ENCODE results near the gene CROCC. TPM values are rescaled to one million over a fixed set of nuclear protein-coding genes. Genes with fewer than 3 reads are reported as not detected.
"Not testable (repeated sequence)": the region's sequence is repeated elsewhere in the genome, so short reads cannot be mapped to it uniquely, and the experiment has no call there.

CROCC gene
- total RNA-seq, 1 donor from 2014 or later = 25.7 TPM

DNA sequence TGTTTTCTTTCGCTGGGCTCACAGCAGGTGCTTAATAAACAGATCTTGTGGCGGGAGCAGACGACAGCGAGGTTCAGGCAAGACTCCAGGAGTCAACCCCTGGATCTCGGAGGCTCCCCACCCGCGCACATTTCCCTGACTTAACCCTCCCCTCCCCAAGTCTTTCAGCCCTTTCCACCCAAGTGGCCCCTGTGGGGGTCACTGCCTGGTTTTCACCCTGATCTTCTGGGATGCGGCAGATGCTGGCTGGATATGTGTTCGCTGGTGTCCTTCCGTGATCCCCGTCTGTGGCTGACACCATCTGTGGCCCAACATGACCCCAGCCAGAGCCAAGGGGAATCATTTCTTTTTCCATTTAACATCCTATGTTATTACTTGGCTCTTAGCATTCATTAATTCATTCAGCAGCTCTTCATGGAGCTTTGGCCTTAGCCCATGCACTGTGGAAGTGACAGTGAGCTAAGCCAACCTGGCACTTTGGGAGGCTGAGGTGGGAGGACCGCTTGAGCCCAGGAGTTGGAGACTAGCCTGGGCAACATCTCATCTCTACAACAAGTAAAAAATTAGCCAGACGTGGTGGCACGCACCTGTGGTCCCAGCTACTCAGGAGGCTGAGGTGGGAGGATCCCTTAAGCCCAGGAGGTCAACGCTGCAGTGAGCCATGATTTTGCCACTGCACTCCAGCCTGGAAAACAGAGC, 6.7 kb upstream of the CROCC start:
- Mint-ChIP-seq H3K27ac (peak overlapping the region; percentile 68), H3K4me3 (ENCODE audit: low read depth) (peak overlapping the region; percentile 90), H3K4me1 (ENCODE audit: low read depth) (peaks cover 19% of the 10 kb centered on the region)
- H3K36me3 Mint-ChIP-seq (ENCODE audit: low read depth); intact Hi-C loops (cut with micrococcal nuclease); H3K9me3 Mint-ChIP-seq; H3K27me3 Mint-ChIP-seq (ENCODE audit: low read depth); DNase-seq (ENCODE audit: low spot score): not testable (repeated sequence)

GRCh38 chr1:16915627-16915973, 6.1 kb upstream of the CROCC start:
- no peak for DNase-seq (ENCODE audit: low spot score)
- peaks cover 7% of the 10 kb centered on the region for H3K27me3 Mint-ChIP-seq (ENCODE audit: low read depth)
- intact Hi-C loops (cut with micrococcal nuclease) = no loop called here
- peaks cover 19% of the 10 kb centered on the region for H3K4me1 Mint-ChIP-seq (ENCODE audit: low read depth)
- H3K9me3 Mint-ChIP-seq = no peaks in the 10 kb centered on the region
- no peaks in the 10 kb centered on the region for H3K36me3 Mint-ChIP-seq (ENCODE audit: low read depth)
- H3K4me3 Mint-ChIP-seq (ENCODE audit: low read depth) = peak overlapping the region; percentile 90
- H3K27ac Mint-ChIP-seq = peak overlapping the region; percentile 68

- DNase-seq (ENCODE audit: low spot score); H3K27me3 Mint-ChIP-seq (ENCODE audit: low read depth); intact Hi-C loops (cut with micrococcal nuclease); H3K27ac Mint-ChIP-seq; H3K9me3 Mint-ChIP-seq; H3K36me3 Mint-ChIP-seq (ENCODE audit: low read depth): not testable (repeated sequence)
- peak overlapping the region; percentile 47 for H3K4me3 Mint-ChIP-seq (ENCODE audit: low read depth)
- H3K4me1 Mint-ChIP-seq (ENCODE audit: low read depth) = peaks cover 19% of the 10 kb centered on the region
Measured at GRCh38 chr1:16916036-16916880, 5.5 kb upstream of the CROCC start.

- Mint-ChIP-seq H3K27me3 (ENCODE audit: low read depth) (peaks cover 5% of the 10 kb centered on the region), H3K4me1 (ENCODE audit: low read depth) (peaks cover 19% of the 10 kb centered on the region), H3K9me3 (no peaks in the 10 kb centered on the region), H3K27ac (no peak overlapping the region), H3K4me3 (ENCODE audit: low read depth) (no peak overlapping the region), H3K36me3 (ENCODE audit: low read depth) (no peaks in the 10 kb centered on the region)
- no peak for DNase-seq (ENCODE audit: low spot score)
- intact Hi-C loops (cut with micrococcal nuclease) = no loop called here
Measured at GRCh38 chr1:16918371-16918770, 3.4 kb upstream of the CROCC start.

DNA sequence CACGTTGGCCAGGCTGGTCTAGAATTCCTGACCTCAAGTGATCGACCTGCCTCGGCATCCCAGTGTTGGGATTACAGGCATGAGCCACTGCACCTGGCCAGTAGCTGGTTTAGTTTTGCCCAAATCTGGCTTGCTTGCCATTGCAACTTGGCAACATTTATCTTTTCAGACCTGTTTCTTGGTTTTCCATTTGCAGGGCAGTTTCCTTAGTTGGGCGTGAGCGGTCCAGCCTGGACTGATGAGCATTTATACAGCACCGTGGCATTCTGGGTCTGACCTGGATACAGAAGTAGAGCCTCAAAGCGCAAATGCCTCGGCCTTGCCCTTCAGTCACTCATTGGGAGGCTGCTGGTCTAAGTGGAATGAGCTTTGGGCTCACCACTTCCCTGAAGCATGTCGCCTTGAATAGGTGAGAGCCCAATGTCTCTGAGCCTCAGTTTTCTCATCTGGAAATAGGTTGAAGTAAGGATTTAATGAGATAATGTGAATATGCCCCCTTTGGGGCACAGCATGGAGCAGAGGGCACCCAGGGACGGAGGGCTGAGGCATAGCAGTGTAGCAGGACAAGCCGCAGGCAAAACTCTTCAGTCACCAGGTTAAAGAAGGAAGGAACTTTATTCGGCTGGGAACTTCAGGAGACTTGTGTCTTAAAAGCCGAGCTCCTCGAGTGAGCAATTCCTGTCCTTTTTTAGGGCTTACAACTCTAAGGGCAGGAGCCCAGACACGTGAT, 2.6 kb upstream of the CROCC start:
- not testable (repeated sequence) for H3K4me3 Mint-ChIP-seq (ENCODE audit: low read depth); H3K27me3 Mint-ChIP-seq (ENCODE audit: low read depth)

DNA sequence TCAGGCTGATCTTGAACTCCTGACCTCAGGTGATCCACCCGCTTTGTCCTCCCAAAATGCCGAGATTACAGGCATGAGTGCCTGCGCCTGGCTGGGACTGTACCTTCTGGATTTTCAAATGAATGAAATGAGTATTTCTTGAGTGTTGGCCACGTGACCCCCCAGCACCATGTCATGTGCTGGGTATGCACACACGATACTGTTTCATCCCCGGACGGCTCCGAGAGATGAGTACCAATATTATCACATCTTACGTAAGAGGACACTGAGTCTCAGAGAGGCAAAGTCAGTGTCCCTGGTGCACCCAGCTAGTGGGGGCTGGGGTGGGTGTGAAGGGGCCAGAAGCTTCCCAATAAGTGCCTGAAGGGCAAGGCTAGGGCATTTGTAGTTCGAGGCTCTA, 780 bp upstream of the CROCC start:
- peaks cover 14% of the 10 kb centered on the region for H3K4me1 Mint-ChIP-seq (ENCODE audit: low read depth)
- no peaks in the 10 kb centered on the region for H3K9me3 Mint-ChIP-seq
- DNase-seq (ENCODE audit: low spot score) = no peak
- H3K36me3 Mint-ChIP-seq (ENCODE audit: low read depth) = no peaks in the 10 kb centered on the region
- H3K27me3 Mint-ChIP-seq (ENCODE audit: low read depth) = no peaks in the 10 kb centered on the region
- H3K27ac Mint-ChIP-seq = no peak overlapping the region
- H3K4me3 Mint-ChIP-seq (ENCODE audit: low read depth) = no peak overlapping the region
- intact Hi-C loops (cut with micrococcal nuclease) = no loop called here

More for the DNA sequence above, 2.6 kb upstream of the CROCC start:
- H3K9me3 Mint-ChIP-seq; DNase-seq (ENCODE audit: low spot score); H3K36me3 Mint-ChIP-seq (ENCODE audit: low read depth); H3K27ac Mint-ChIP-seq; intact Hi-C loops (cut with micrococcal nuclease): not testable (repeated sequence)
- H3K4me1 Mint-ChIP-seq (ENCODE audit: low read depth) = peaks cover 16% of the 10 kb centered on the region

DNA sequence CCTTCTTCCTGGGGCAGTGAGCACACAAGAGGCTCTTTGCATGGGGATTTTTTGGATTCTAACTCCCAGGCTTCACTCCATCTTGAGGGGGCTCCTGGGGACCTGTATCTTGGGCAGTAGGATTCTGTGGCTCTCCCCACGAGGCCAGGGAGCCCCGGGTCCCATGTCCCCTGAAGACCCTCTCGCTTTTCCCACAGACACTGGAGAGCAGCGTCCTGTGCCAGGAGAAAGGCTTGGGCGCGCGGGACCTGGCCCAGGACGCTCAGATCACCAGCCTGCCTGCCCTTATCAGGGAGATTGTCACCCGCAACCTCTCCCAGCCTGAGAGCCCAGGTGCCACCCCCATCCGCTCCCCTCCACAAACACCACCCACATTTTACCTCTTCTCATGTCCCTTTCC, 735 bp downstream of the CROCC start:
- no peak overlapping the region for H3K4me3 Mint-ChIP-seq (ENCODE audit: low read depth)
- no peak for DNase-seq (ENCODE audit: low spot score)
- no peaks in the 10 kb centered on the region for H3K27me3 Mint-ChIP-seq (ENCODE audit: low read depth)
- H3K27ac Mint-ChIP-seq = no peak overlapping the region
- no peaks in the 10 kb centered on the region for H3K36me3 Mint-ChIP-seq (ENCODE audit: low read depth)
- intact Hi-C loops (cut with micrococcal nuclease) = no loop called here
- peaks cover 11% of the 10 kb centered on the region for H3K4me1 Mint-ChIP-seq (ENCODE audit: low read depth)
- no peaks in the 10 kb centered on the region for H3K9me3 Mint-ChIP-seq

GRCh38 chr1:16922885-16923431, 1.2 kb downstream of the CROCC start:
- peaks cover 11% of the 10 kb centered on the region for H3K4me1 Mint-ChIP-seq (ENCODE audit: low read depth)
- intact Hi-C loops (cut with micrococcal nuclease) = no loop called here
- H3K27me3 Mint-ChIP-seq (ENCODE audit: low read depth) = no peaks in the 10 kb centered on the region
- H3K27ac Mint-ChIP-seq = no peak overlapping the region
- H3K9me3 Mint-ChIP-seq = no peaks in the 10 kb centered on the region
- no peak for DNase-seq (ENCODE audit: low spot score)
- no peak overlapping the region for H3K4me3 Mint-ChIP-seq (ENCODE audit: low read depth)
- no peaks in the 10 kb centered on the region for H3K36me3 Mint-ChIP-seq (ENCODE audit: low read depth)

GRCh38 chr1:16924216-16924918, 2.6 kb downstream of the CROCC start:
- intact Hi-C loops (cut with micrococcal nuclease) = no loop called here
- no peaks in the 10 kb centered on the region for H3K27me3 Mint-ChIP-seq (ENCODE audit: low read depth)
- peaks cover 11% of the 10 kb centered on the region for H3K4me1 Mint-ChIP-seq (ENCODE audit: low read depth)
- H3K4me3 Mint-ChIP-seq (ENCODE audit: low read depth) = no peak overlapping the region
- no peaks in the 10 kb centered on the region for H3K36me3 Mint-ChIP-seq (ENCODE audit: low read depth)
- H3K27ac Mint-ChIP-seq = no peak overlapping the region
- no peaks in the 10 kb centered on the region for H3K9me3 Mint-ChIP-seq
- no peak for DNase-seq (ENCODE audit: low spot score)

GRCh38 chr1:16924919-16925477, 3.3 kb downstream of the CROCC start:
- no peaks in the 10 kb centered on the region for H3K27me3 Mint-ChIP-seq (ENCODE audit: low read depth)
- H3K9me3 Mint-ChIP-seq = no peaks in the 10 kb centered on the region
- peaks cover 11% of the 10 kb centered on the region for H3K4me1 Mint-ChIP-seq (ENCODE audit: low read depth)
- no peak overlapping the region for H3K4me3 Mint-ChIP-seq (ENCODE audit: low read depth)
- no peaks in the 10 kb centered on the region for H3K36me3 Mint-ChIP-seq (ENCODE audit: low read depth)
- no peak for DNase-seq (ENCODE audit: low spot score)
- intact Hi-C loops (cut with micrococcal nuclease) = no loop called here
- no peak overlapping the region for H3K27ac Mint-ChIP-seq

GRCh38 chr1:16925635-16926490, 4.1 kb downstream of the CROCC start:
- Mint-ChIP-seq H3K9me3 (no peaks in the 10 kb centered on the region), H3K4me1 (ENCODE audit: low read depth) (peaks cover 11% of the 10 kb centered on the region), H3K36me3 (ENCODE audit: low read depth) (no peaks in the 10 kb centered on the region), H3K27ac (no peak overlapping the region), H3K27me3 (ENCODE audit: low read depth) (no peaks in the 10 kb centered on the region), H3K4me3 (ENCODE audit: low read depth) (no peak overlapping the region)
- intact Hi-C loops (cut with micrococcal nuclease) = no loop called here
- no peak for DNase-seq (ENCODE audit: low spot score)
